ENCODE data around the gene STX2. TPM values are rescaled to one million over a fixed set of nuclear protein-coding genes. Genes with fewer than 3 reads are reported as not detected.

Gene STX2
- total RNA-seq, 2 experiments from 2014 or later = 18.3 to 20.0 TPM

DNA sequence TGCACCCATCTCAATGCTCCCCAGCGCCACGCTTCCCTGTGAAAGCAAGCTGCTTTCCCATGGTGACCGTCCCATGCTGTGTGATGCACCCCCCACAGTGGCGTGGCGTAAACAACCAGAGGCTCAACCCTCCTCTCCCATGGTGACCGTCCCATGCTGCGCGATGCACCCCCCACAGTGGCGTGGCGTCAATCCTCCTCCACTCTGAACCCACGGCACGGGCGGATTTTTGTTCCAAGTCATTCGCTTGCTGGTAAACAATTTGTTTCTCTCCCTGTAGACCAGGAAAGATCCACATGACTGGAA is 8.9 kb downstream of the STX2 start:
- POLR2A ChIA-PET = no interaction called here
- intact Hi-C loops (cut with micrococcal nuclease; ENCODE audit: unreplicated experiment) = no loop called here

DNA sequence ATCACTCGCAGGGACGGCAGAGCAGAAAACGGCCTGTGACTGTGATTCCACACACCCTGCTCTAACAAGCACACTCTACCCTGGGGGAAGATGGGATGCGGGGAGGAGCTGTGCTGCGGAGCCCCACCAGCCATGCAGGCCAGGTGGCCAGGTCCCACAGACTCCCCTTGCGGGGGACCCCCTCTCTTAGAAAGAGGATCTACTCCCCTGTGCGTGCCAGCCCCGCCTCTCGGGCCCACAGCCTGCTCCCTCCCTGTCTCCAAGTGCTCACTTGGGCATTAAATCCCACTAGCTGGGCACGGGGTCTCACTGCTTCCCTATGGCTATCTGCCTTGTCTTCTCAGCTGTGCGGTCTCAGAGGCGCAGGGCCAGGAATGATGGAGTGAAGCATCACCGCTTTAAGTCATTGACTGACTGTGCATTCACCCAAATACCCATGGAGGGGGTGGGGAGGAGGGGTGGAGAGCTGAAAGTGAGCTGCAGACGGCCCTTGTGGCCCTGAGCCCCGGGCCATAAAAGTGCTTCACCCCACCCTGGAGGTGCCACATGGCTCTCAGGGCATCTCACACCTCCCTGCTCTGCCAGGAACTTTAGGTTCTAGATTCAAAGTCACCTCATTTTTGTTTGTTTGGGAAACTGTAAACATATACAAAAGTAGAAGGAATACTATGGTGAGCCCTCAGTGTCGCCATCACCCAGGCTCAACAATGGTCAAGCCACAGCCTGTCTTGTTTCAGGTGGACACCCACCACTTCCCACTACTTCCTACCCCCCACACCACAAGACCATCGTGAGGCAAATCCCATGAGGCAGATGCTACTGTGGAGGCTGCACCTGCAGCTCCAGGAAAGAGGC is 9.4 kb downstream of the STX2 start:
- H3K9me3 ChIP-seq (ENCODE audit: low read length) = no peaks in the 10 kb centered on the region
- TF ChIP-seq EZH2phosphoT487 (IDR thresholded peaks at IDR 0.05; ENCODE audit: borderline replicate concordance, low read depth, low read length) = no peak
- TF ChIP-seq, protein P1, sequence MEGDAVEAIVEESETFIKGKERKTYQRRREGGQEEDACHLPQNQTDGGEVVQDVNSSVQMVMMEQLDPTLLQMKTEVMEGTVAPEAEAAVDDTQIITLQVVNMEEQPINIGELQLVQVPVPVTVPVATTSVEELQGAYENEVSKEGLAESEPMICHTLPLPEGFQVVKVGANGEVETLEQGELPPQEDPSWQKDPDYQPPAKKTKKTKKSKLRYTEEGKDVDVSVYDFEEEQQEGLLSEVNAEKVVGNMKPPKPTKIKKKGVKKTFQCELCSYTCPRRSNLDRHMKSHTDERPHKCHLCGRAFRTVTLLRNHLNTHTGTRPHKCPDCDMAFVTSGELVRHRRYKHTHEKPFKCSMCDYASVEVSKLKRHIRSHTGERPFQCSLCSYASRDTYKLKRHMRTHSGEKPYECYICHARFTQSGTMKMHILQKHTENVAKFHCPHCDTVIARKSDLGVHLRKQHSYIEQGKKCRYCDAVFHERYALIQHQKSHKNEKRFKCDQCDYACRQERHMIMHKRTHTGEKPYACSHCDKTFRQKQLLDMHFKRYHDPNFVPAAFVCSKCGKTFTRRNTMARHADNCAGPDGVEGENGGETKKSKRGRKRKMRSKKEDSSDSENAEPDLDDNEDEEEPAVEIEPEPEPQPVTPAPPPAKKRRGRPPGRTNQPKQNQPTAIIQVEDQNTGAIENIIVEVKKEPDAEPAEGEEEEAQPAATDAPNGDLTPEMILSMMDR (conservative IDR thresholded peaks at IDR 0.05; ENCODE audit: low read length) = no peak
- H3K79me2 ChIP-seq (ENCODE audit: insufficient read depth, low read depth, low read length) = no peaks in the 10 kb centered on the region
- BruUV-seq (replicated peaks) = no TSS peak
- H3K9me2 ChIP-seq (ENCODE audit: insufficient read depth, low read length) = no peaks in the 10 kb centered on the region
- no peak overlapping the region for H2AFZ ChIP-seq (ENCODE audit: low read length)
- H4K20me1 ChIP-seq (ENCODE audit: insufficient read depth, low read length) = no peaks in the 10 kb centered on the region
- no peak overlapping the region for H3K4me3 ChIP-seq (ENCODE audit: low read depth, low read length, poor library complexity, severe bottlenecking)
- H3K36me3 ChIP-seq (ENCODE audit: insufficient read depth, low read length) = peaks cover 12% of the 10 kb centered on the region; the same call in 1 of the 2 replicates
- no peak overlapping the region for H3K4me2 ChIP-seq (ENCODE audit: low read length)
- intact Hi-C loops (cut with micrococcal nuclease; ENCODE audit: unreplicated experiment) = loop anchor here (10.0 kb wide), 1 partner anchor 305 kb away; no protein-coding TSS in a partner anchor
- no peak overlapping the region for H3K27ac ChIP-seq (ENCODE audit: low read depth, low read length, poor library complexity, severe bottlenecking)
- no peak for DNase-seq (ENCODE audit: low spot score)
- ChIA-PET POLR2A (interaction anchor here (1.1 kb wide), 1 partner anchor 17 kb away, joined by 3 read pairs; no protein-coding TSS in a partner anchor), CTCF (ENCODE audit: unreplicated experiment) (no interaction called here)
- H3K4me1 ChIP-seq (ENCODE audit: insufficient read depth, low read length, poor library complexity, severe bottlenecking) = peaks cover 8% of the 10 kb centered on the region

More for the DNA sequence above, 8.9 kb downstream of the STX2 start:
- TF ChIP-seq EZH2phosphoT487 (IDR thresholded peaks at IDR 0.05; ENCODE audit: borderline replicate concordance, low read depth, low read length) = no peak
- TF ChIP-seq, protein P1 (conservative IDR thresholded peaks at IDR 0.05; ENCODE audit: low read length) = no peak
- H3K4me3 ChIP-seq (ENCODE audit: low read depth, low read length, poor library complexity, severe bottlenecking) = no peak overlapping the region
- DNase-seq (ENCODE audit: low spot score) = no peak
- no peaks in the 10 kb centered on the region for H4K20me1 ChIP-seq (ENCODE audit: insufficient read depth, low read length)
- H3K36me3 ChIP-seq (ENCODE audit: insufficient read depth, low read length) = peaks cover 8% of the 10 kb centered on the region; the same call in 1 of the 2 replicates
- CTCF ChIA-PET (ENCODE audit: unreplicated experiment) = no interaction called here
- H2AFZ ChIP-seq (ENCODE audit: low read length) = no peak overlapping the region
- no peak overlapping the region for H3K27ac ChIP-seq (ENCODE audit: low read depth, low read length, poor library complexity, severe bottlenecking)
- H3K79me2 ChIP-seq (ENCODE audit: insufficient read depth, low read depth, low read length) = no peaks in the 10 kb centered on the region
- H3K9me3 ChIP-seq (ENCODE audit: low read length) = no peaks in the 10 kb centered on the region
- no TSS peak for BruUV-seq (replicated peaks)
- H3K4me1 ChIP-seq (ENCODE audit: insufficient read depth, low read length, poor library complexity, severe bottlenecking) = peaks cover 8% of the 10 kb centered on the region
- H3K9me2 ChIP-seq (ENCODE audit: insufficient read depth, low read length) = no peaks in the 10 kb centered on the region
- H3K4me2 ChIP-seq (ENCODE audit: low read length) = no peak overlapping the region

DNA sequence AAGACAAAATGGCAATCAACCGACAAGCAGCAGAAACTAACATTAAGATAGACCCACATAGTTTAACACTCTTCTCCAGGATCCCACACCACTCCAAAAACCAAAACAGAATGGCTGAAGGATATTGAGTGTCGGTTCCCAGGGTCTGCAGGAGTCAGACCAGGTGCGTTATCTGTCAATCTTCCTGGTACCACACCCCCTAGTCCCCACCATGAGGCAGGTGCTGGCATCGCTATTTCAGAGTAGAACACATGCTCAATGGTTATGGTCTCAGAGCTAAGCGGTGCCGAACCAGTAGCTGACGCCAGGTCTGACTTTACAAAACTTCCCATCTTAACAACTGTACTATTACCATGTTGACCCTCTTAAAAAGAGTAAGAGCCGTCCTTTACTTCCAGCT is 10.2 kb downstream of the STX2 start:
- CTCF ChIA-PET (ENCODE audit: unreplicated experiment) = no interaction called here
- H3K9me2 ChIP-seq (ENCODE audit: insufficient read depth, low read length) = no peaks in the 10 kb centered on the region
- H3K4me2 ChIP-seq (ENCODE audit: low read length) = no peak overlapping the region
- H3K36me3 ChIP-seq (ENCODE audit: insufficient read depth, low read length) = peaks cover 15% of the 10 kb centered on the region; the same call in 1 of the 2 replicates
- H3K4me3 ChIP-seq (ENCODE audit: low read depth, low read length, poor library complexity, severe bottlenecking) = no peak overlapping the region
- TF ChIP-seq, protein P1 (conservative IDR thresholded peaks at IDR 0.05; ENCODE audit: low read length) = no peak
- no peak for TF ChIP-seq EZH2phosphoT487 (IDR thresholded peaks at IDR 0.05; ENCODE audit: borderline replicate concordance, low read depth, low read length)
- no peaks in the 10 kb centered on the region for H4K20me1 ChIP-seq (ENCODE audit: insufficient read depth, low read length)
- no peak for DNase-seq (ENCODE audit: low spot score)
- peaks cover 8% of the 10 kb centered on the region for H3K4me1 ChIP-seq (ENCODE audit: insufficient read depth, low read length, poor library complexity, severe bottlenecking)
- H3K27ac ChIP-seq (ENCODE audit: low read depth, low read length, poor library complexity, severe bottlenecking) = no peak overlapping the region
- H3K9me3 ChIP-seq (ENCODE audit: low read length) = no peaks in the 10 kb centered on the region
- intact Hi-C loops (cut with micrococcal nuclease; ENCODE audit: unreplicated experiment) = loop anchor here (10.0 kb wide), 1 partner anchor 306 kb away; no protein-coding TSS in a partner anchor
- no peaks in the 10 kb centered on the region for H3K79me2 ChIP-seq (ENCODE audit: insufficient read depth, low read depth, low read length)
- BruUV-seq (replicated peaks) = no TSS peak
- no peak overlapping the region for H2AFZ ChIP-seq (ENCODE audit: low read length)
- POLR2A ChIA-PET = interaction anchor here (0.7 to 1.1 kb wide), 3 partner anchors 9 to 198 kb away, joined by 3 read pairs; no protein-coding TSS in a partner anchor

All from OCI-LY7 (cell line).